SK-N-SH treated with all-trans-retinoic acid at 6 μM for 48 hours (cell line): ENCODE measurements around the gene WSCD2.

Experiments used
- ARNTL ChIP-seq: fragments of 450-650 bp; formaldehyde crosslinking; IDR thresholded peaks from 2 replicates; pipeline ENCODE4 v1.5.0; 2020; ENCODE audit warnings: low read depth, mild to moderate bottlenecking, moderate library complexity, borderline replicate concordance
- TF ChIP-seq, protein P1 (sequence below): fragments of 250-450 bp; sonication (Bioruptor Pico); IDR thresholded peaks from 2 replicates; pipeline ENCODE4 v1.8.0; 2020; ENCODE audit warnings: mild to moderate bottlenecking, moderate library complexity, borderline replicate concordance

DNA sequence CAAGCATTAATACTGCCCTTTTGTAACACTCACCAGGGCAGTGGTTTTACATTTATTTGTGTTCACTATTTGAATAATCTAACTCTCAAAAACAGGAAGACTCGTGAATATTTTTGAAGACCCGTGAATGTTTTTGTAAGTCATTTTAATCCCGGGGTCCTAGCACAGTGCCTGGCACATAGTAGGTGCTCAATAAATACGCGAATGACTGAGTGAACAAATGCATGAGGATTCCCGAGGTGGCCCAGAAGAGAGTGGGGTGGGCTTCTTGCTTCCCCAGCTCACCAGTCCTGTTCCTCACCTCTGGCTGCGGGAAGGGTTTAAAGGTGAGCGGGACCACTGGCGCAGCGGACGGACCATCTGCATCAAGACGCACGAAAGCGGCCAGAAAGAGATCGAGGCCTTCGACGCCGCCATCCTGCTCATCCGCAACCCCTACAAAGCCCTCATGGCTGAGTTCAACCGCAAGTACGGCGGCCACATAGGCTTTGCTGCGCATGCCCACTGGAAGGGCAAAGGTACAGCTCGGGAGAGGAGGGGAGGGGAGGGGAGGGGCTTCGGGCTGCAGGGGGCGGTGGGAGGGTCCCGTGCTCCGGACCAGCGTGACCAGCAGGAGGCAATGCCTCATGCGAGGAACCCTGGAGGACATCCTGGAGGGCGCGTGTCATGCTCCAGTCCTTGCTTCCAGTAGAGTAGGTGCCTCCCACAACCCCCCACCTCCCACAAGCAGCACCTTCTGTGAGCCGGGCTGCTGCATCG, 111.1 kb downstream of the WSCD2 start:
- no peak for TF ChIP-seq ARNTL (CRISPR knock-in tag)
- TF ChIP-seq, protein P1, sequence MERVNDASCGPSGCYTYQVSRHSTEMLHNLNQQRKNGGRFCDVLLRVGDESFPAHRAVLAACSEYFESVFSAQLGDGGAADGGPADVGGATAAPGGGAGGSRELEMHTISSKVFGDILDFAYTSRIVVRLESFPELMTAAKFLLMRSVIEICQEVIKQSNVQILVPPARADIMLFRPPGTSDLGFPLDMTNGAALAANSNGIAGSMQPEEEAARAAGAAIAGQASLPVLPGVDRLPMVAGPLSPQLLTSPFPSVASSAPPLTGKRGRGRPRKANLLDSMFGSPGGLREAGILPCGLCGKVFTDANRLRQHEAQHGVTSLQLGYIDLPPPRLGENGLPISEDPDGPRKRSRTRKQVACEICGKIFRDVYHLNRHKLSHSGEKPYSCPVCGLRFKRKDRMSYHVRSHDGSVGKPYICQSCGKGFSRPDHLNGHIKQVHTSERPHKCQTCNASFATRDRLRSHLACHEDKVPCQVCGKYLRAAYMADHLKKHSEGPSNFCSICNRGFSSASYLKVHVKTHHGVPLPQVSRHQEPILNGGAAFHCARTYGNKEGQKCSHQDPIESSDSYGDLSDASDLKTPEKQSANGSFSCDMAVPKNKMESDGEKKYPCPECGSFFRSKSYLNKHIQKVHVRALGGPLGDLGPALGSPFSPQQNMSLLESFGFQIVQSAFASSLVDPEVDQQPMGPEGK (CRISPR knock-in tag), result no peak
